Breast epithelium (tissue), 3 donors: ENCODE results near the gene MBP.

Experiments used
- POLR2A ChIP-seq: fragments of 450-650 bp; IDR thresholded peaks from one replicate; pipeline ENCODE4 v1.6.1; 2016; ENCODE audit warnings: antibody characterized with exemption, mild to moderate bottlenecking, moderate library complexity
- TF ChIP-seq, protein P1 (sequence below), 3 donors: fragments of 450-650 bp; IDR thresholded peaks; one replicate each; pipeline ENCODE4 v1.5.1; 2016 to 2017; ENCODE audit warnings: antibody characterized with exemption in 3 of 3, mild to moderate bottlenecking in 3 of 3, moderate library complexity in 3 of 3

- TF ChIP-seq, protein P1, sequence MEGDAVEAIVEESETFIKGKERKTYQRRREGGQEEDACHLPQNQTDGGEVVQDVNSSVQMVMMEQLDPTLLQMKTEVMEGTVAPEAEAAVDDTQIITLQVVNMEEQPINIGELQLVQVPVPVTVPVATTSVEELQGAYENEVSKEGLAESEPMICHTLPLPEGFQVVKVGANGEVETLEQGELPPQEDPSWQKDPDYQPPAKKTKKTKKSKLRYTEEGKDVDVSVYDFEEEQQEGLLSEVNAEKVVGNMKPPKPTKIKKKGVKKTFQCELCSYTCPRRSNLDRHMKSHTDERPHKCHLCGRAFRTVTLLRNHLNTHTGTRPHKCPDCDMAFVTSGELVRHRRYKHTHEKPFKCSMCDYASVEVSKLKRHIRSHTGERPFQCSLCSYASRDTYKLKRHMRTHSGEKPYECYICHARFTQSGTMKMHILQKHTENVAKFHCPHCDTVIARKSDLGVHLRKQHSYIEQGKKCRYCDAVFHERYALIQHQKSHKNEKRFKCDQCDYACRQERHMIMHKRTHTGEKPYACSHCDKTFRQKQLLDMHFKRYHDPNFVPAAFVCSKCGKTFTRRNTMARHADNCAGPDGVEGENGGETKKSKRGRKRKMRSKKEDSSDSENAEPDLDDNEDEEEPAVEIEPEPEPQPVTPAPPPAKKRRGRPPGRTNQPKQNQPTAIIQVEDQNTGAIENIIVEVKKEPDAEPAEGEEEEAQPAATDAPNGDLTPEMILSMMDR (IDR thresholded peaks at IDR 0.05) = no peak
- TF ChIP-seq POLR2A = no peak
Measured at GRCh38 chr18:77069931-77070330, 62.7 kb downstream of the MBP start.
